Activated gamma-delta T cell (primary cell): Measurements from ENCODE around the gene PCBP3.
"Not testable (repeated sequence)": the region's sequence is repeated elsewhere in the genome, so short reads cannot be mapped to it uniquely, and the experiment has no call there.

ENCODE experiments used
- DNase-seq: peaks from one replicate; lab custom pipeline; 2025; lab: John Stamatoyannopoulos, UW

The PCBP3 gene

GRCh38 chr21:45613396-45613795 is 30.1 kb upstream of the PCBP3 start:
- DNase-seq: no peak

GRCh38 chr21:45613881-45614280 is 29.6 kb upstream of the PCBP3 start:
- no peak for DNase-seq

DNA sequence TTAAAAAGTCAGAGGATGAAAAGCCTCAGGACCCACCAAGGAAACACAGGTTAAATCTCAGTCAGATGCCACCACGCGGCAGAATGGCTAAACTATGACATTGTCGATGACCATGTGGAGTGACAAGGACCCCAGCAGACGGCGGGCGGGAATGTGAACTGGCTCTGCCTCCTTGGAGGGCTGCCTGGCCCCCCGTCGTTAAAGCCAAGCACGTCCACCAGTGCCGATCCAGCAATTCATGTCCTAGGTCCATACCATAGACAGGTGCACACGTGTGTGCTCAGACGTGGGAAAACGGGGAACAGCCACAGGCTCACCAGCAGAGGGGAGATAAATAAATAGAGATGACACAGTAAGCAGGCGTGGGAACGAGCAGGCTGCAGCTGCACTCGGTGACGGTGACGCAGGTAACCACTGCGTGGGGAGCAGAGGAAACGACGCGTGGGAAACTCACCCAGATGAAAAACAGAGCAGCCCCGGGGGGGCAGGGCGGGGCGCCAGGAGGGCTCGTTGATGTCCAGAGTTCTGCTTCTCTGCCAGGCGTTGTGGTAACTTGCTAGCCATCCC is 28.3 kb upstream of the PCBP3 start:
- peak; percentile 67 for DNase-seq

DNA sequence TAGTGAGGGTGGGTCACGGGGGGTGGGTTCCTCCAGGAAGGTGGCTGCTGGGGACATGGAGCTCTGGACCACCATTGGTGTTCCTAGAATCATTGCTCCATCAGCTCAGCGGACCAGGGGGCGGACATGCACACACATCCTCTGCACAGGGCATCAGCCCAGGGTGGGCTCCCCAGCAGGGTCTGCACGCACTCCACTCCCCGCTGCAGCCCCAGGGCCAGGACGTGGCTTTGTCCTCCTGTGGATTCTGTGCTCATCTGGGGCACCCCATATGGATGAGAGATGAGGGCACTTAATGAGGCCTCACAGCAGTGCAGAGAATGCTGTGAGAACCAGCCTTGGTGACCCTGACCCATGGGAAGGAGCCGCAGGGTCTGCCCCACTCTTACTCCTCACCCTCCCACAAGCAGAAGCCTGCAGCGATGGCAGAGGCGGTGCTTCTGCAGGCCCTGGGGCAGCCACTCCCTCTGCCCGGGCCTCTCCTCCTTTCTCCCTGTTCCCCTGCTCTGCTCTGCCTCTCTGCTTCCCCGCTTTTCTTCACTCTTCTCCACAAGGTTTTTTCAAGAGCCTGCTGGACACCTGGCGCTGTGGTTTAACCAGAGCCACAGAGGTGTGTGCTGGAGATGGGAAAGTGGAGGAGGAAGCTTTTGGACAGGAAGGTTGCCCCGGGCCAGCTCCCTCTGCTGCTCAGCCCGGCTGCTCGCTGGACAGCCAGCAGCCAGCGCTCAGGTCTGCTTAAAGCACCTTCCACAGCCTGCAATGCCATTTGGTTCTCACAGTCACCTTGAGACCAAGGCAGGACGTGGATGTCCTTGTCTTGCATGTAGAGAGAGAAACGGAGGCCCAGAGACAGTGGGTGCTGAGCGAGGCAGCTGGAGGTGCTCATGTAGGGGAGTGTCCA is 26.3 kb upstream of the PCBP3 start:
- no peak for DNase-seq

DNA sequence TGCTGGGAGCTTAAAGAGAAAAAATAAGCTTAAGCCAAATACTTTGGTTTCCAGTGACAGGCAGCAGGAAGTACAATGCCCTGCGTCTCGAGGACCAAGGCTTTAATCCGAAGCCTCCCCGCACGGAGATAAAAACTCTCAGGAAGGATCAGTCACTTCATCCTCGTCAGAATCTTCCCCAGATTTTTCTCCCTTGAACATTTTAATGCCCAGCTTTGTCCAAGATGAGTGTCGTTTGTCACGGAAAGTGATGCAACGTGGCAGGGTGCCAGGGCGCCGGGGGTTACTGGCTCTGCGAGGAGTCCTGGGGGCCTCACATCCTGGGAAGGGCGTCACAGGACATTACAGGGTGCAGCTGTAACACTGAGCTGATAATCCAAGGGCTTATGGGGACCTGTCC is 25.2 kb upstream of the PCBP3 start:
- no peak for DNase-seq

GRCh38 chr21:45618846-45619485 is 24.6 kb upstream of the PCBP3 start:
- DNase-seq: no peak

- no peak for DNase-seq
These were observed 23.2 kb upstream of the PCBP3 start for GRCh38 chr21:45620201-45620923.

DNA sequence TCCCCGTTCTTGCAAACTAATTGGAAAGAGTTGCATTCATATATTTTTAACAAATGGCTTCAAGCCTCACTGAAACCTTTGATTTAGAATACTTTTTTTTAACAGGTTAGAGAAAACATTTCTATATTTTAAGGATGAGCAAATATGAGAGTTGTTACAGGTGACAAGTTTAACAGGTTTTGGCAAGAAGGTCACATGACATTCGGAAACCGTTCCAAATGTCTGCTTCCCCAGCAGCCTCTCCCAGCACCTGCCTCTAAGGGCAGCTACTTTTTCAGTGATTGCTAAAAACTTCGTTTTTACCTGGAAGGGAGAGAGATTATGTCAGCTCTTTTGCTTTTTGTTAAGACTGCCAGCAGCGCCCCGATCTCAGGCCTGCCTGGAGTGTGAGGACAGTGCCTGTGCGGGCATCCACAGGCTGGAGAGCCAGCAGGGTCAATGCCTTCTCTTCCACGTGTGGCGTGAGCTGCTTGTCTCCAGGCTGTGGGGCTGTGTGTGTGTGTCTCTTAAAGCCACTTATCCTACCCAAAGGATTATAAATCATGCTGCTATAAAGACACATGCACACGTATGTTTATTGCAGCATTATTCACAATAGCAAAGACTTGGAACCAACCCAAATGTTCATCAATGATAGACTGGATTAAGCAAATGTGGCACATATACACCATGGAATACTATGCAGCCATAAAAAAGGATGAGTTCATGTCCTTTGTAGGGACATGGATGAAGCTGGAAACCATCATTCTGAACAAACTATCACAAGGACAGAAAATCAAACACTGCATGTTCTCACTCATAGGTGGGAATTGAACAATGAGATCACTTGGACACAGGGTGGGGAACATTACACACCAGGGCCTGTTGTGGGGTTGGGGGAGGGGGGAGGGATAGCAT is 21.8 kb upstream of the PCBP3 start:
- DNase-seq: not testable (repeated sequence)

DNA sequence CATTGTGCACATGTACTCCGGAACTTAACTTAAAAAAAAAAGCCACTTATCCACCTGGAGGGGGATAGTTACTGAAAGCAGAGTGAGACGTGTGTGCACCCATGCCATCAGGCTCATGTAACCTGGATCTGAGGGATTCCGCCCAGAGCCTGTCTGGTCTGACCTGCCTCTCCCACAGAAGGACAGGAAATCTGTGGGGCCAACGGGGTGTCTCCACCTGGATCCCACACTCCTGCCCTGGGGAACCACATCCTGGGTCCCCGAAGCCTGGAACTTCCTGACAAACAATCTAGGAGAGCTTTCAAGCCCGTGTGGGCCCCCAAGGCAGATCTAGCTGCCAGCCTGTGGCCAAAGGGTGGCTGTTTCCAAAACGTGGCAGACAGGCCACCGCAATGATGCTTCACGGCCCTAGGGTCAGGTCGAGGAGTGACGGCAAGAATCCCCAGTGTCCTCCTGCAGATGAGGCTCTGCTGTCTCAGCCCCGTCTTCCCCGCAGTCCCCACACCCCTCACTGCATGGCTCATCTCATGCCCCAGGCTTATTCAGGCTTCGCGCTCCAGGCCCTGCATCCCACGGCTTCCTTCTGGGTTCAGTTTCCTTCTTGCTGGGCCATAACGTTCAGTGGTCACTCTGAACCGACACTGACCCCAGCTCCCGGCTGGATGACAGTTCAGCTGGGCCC is 21.0 kb upstream of the PCBP3 start:
- no peak for DNase-seq

DNA sequence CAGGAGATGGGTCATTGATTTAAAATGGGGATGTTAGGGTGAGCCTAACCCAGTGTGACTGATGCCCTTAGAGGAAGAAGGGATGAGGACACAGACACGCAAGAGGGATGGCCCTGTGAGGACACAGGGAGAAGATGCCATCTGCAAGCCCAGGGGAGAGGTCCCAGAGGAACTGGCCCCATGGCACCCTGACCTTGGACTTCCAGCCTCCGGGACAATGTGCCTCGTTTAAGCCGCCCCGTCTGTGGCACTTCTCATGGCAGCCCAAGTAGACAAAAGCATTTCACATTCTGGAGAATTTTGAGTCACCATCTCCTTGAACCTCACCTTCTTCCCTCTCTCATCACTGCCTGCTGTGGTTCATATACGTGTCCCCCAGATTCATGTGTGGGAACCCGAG is 20.1 kb upstream of the PCBP3 start:
- DNase-seq: no peak

GRCh38 chr21:45626127-45626526 is 17.4 kb upstream of the PCBP3 start:
- DNase-seq: not testable (repeated sequence)

DNA sequence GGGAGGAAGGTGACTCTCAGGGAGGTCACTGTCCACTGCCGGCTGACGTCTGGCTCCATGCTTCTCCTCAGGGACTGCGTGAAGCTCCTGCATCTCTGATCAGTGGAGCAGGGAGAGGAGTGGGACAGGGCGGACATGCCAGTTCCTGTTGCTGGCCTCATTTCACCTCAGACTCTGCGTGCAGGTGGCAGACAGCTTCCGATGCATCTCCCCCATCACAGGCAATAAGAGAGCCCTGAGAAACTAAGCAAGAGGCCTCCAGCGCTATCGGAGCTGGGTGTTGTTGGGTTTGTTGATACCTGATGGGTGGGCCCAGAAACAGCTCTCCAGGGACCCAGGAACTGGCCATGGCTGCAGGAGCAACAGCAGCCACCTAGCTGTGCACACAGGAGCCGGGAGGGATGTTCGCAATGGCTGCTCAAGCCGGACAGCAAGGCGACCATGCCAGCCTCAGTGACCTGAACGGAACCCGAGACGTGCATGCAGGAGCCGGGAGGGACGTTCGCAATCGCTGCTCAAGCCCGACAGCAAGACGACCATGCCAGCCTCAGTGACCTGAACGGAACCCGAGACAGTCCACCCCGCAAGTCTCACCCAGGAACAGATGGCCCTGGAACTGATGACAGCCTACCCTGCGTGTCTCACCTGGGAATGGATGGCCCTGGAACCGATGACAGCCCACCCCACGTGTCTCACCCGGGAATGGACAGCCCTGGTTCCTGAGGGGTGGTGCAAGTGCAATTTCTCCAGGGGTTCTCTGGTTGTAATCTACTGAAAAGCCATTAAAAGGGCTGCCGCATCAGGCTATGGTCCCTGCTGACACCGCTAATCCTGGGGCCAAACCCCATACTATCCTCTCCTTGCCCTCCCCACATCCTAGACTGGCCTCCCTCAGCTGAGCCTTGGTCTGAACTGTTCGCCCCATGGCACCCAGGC is 14.2 kb upstream of the PCBP3 start:
- DNase-seq: no peak

- DNase-seq: no peak
These were observed 13.3 kb upstream of the PCBP3 start for GRCh38 chr21:45630066-45630694.

DNA sequence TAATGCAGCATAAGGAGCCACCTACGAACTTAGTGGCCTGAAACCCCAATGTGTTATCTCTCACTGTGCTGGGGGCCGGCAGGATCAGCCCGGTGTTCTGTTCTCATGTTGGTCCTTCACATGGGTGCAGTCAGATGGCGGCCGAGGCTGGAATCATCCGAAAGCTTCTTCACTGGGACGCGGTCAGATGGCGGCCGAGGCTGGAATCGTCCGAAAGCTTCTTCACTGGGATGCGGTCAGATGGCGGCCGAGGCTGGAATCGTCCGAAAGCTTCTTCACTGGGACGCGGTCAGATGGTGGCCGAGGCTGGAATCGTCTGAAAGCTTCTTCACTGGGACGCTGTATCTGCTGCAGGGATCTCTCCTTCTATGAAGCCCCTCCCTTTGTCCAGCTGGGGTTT is 12.6 kb upstream of the PCBP3 start:
- DNase-seq: no peak

DNA sequence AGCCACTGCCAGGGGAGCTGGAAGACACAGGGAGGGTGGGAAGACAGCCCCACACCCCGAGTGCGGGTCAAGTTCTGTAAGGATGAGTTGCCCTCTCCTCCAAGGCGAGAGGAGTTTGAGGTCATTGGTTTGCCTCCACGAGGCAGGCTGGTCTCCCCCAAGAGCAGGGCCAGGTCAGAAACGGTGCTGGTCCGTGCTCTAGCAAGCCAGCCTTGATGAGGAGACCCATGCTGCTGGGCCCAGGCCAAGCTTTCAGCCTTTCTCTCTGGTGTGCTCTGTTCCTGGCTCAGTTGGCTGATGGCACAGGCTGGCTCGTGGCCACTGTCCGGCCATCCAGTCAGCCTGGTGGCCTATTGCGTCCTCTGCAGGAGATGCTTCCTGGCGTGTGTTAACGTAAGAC is 12.0 kb upstream of the PCBP3 start:
- DNase-seq: no peak

- no peak for DNase-seq
These were observed 11.4 kb upstream of the PCBP3 start for GRCh38 chr21:45632160-45632559.

GRCh38 chr21:45632637-45633251 is 10.8 kb upstream of the PCBP3 start:
- DNase-seq: no peak

DNA sequence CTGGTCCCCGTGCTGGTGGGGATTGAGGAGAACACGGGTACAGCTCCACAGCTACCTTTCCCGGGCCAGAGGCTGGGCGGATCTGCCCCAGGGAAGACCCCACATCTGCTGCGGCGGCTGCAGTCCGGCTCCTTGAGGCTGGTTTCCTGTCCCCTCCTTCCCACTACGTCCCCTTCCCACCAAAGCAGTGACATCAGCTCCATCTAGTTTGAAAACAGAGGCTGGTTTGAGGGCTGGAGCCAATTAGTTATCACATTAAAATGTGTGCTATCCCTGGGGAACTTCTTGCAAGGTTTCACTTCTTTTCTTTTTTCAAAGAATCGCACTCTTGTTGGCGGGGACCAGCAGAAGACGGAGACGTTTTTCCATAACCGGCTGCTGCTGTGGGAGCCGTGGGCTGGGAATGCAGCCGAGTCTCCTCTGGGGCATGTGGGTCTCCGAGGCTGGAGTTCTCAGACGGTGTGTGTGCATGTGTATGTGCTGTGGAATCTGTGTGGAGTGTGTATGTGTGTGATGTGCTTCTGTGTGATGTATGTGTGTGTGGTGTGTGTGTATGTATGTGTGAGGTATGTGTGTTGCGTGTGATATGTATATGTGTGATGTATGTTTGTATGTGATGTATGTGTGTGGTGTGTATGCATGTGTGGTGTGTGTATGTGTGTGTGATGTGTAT is 8.9 kb upstream of the PCBP3 start:
- DNase-seq: no peak
